Ovary (tissue), 9 donors: Measurements from ENCODE around the gene MTMR2. TPM values are rescaled to one million over a fixed set of nuclear protein-coding genes. Genes with fewer than 3 reads are reported as not detected.
"Not testable (repeated sequence)": the region's sequence is repeated elsewhere in the genome, so short reads cannot be mapped to it uniquely, and the experiment has no call there.

Source experiments
- DNase-seq, 5 donors: peaks; one replicate each; pipeline ENCODE4 v3.0.0-alpha.2; 2019 to 2020
- H3K27ac ChIP-seq, 2 donors: fragments of 200-600 bp; one replicate each; pipeline versions ENCODE4 v1.5.1 to v1.8.0; 2019 to 2022
- H3K27me3 ChIP-seq: fragments of 200-600 bp; one replicate; pipeline ENCODE4 v1.8.0; 2022
- H3K36me3 ChIP-seq: fragments of 200-600 bp; sonication (generic); one replicate; pipeline ENCODE4 v1.5.1; 2019
- H3K4me1 ChIP-seq: one replicate; pipeline ENCODE4 v1.8.1; 2013; ENCODE audit warnings: mild to moderate bottlenecking, moderate library complexity; ENCODE audit not compliant: insufficient read depth
- H3K4me3 ChIP-seq: fragments of 200-600 bp; sonication (generic); one replicate; pipeline ENCODE4 v1.5.1; 2017
- H3K9me3 ChIP-seq, 2 donors: fragments of 200-600 bp in 1 of 2; sonication (generic) in 1 of 2; one replicate each; pipeline versions ENCODE4 v1.5.1 to v1.8.1; 2013 to 2019; ENCODE audit warnings: mild to moderate bottlenecking in 1 of 2, moderate library complexity in 1 of 2
- CTCF ChIP-seq, 3 donors: fragments of 450-650 bp in 2 of 3; fragments of 200-600 bp in 1 of 3; IDR thresholded peaks; one replicate each; pipeline versions ENCODE4 v1.5.1 to v1.8.0; 2016 to 2022; ENCODE audit warnings: antibody characterized with exemption in 3 of 3, mild to moderate bottlenecking in 1 of 3
- EP300 ChIP-seq: sonication (generic); formaldehyde crosslinking; IDR thresholded peaks from one replicate; pipeline ENCODE4 v1.6.1; 2017; ENCODE audit warnings: antibody characterized with exemption
- POLR2A ChIP-seq: fragments of 450-650 bp; IDR thresholded peaks from one replicate; pipeline ENCODE4 v1.6.1; 2017; ENCODE audit warnings: antibody characterized with exemption, mild to moderate bottlenecking, moderate library complexity
- WGBS, 3 donors: extraction: QIAGEN DNeasy Blood & Tissue Kit in 1 of 3; methylation state at CpG; one replicate each; pipeline versions ENCODE4 v1.1.5 to v1.1.7; 2013 to 2017; 5-methylcytosine and 5-hydroxymethylcytosine counted together
- intact Hi-C, 4 donors: fragments of 100-400 bp; cut with DNase I; formaldehyde crosslinking; loops; one replicate each; pipeline versions ENCODE4 v1.11.0 to v1.15.1; 2022 to 2023
- polyA plus RNA-seq, 2 donors: library from polyadenylated mRNA; stranded (reverse); fragments of 200-250 nt in 1 of 2; fragments of 350-450 nt in 1 of 2; fragmentation: Illumina TruSeq in 1 of 2; extraction: RNeasy Lipid Tissue Mini Kit (QIAGEN cat#74804) in 1 of 2; gene quantifications; one replicate each; pipeline ENCODE4 v1.2.3, GENCODE V29; 2013 to 2014
- total RNA-seq, 7 donors: library from RNA; depleted of rRNA in 2 of 7; stranded (reverse); fragments of >200 nt in 2 of 7; fragmentation: NEBNext Ultra II Directional in 3 of 7; extraction: Animal tissue kit (Norgen Biotek cat#: 25700) in 3 of 7; gene quantifications; one replicate each; pipeline versions ENCODE4 v1.1.0 to v1.2.4, GENCODE V29; 2016 to 2023
- donor health status: DM: no; HTN: no; CAD: no; lungs with moderate emphysema.
- donor health status: DM: no; HTN: no; CAD: no.
- donor health status: Bipolar disorder and iron deficiency.
- donor health status: DM: yes; HTN: yes; CAD: no.
- donor health status: DM: no; HTN: no; CAD: no.
- donor health status: DM: yes; HTN: yes; CAD: no.

The MTMR2 gene
- total and polyA plus RNA-seq, 9 donors, result 14.1 to 42.5 (median 24.3) TPM

GRCh38 chr11:95827696-95828095, 96.2 kb downstream of the MTMR2 start:
- Histone ChIP-seq H3K4me3 (no peak overlapping the region), H3K27me3 (no peaks in the 10 kb centered on the region), H3K27ac (no peak overlapping the region), H3K36me3 (no peaks in the 10 kb centered on the region), H3K4me1 (no peaks in the 10 kb centered on the region), H3K9me3 (no peaks in the 10 kb centered on the region)
- WGBS, 3 donors, result 86 to 90% (median 89%) methylated on average over 4 of the region's 4 CpGs
- no peak for DNase-seq
- intact Hi-C loops, result no loop called here
- TF ChIP-seq POLR2A (no peak), CTCF (IDR thresholded peaks at IDR 0.05) (no peak), EP300 (no peak)

- no peak for TF ChIP-seq EP300
- TF ChIP-seq CTCF (IDR thresholded peaks at IDR 0.05), result no peak
- TF ChIP-seq POLR2A, result no peak
- no peaks in the 10 kb centered on the region for H3K27me3 ChIP-seq
- no peak overlapping the region for H3K4me3 ChIP-seq
- H3K36me3 ChIP-seq, result no peaks in the 10 kb centered on the region
- H3K9me3 ChIP-seq, result no peaks in the 10 kb centered on the region
- 38 to 50% (median 44%) methylated on average over 2 of the region's 2 CpGs for WGBS, 3 donors
- H3K4me1 ChIP-seq, result no peaks in the 10 kb centered on the region
- intact Hi-C loops, result no loop called here
- no peak for DNase-seq
- no peak overlapping the region for H3K27ac ChIP-seq
These were observed 102.3 kb downstream of the MTMR2 start for GRCh38 chr11:95821640-95822039.

- TF ChIP-seq EP300, result no peak
- no peaks in the 10 kb centered on the region for H3K4me1 ChIP-seq
- no peak overlapping the region for H3K4me3 ChIP-seq
- intact Hi-C loops, result no loop called here
- DNase-seq, result no peak
- 94 to 97% (median 95%) methylated on average over 2 of the region's 2 CpGs for WGBS, 3 donors
- no peaks in the 10 kb centered on the region for H3K27me3 ChIP-seq
- no peaks in the 10 kb centered on the region for H3K9me3 ChIP-seq
- H3K36me3 ChIP-seq, result no peaks in the 10 kb centered on the region
- H3K27ac ChIP-seq, result no peak overlapping the region
These were observed 107.9 kb downstream of the MTMR2 start for GRCh38 chr11:95816037-95816436.

- H3K36me3 ChIP-seq, H3K27me3 ChIP-seq, H3K4me1 ChIP-seq, H3K9me3 ChIP-seq, DNase-seq, H3K27ac ChIP-seq, intact Hi-C loops, H3K4me3 ChIP-seq: not testable (repeated sequence)
- WGBS, 3 donors, result 91 to 98% (median 94%) methylated on average over 4 of the region's 4 CpGs
These were observed 112.9 kb downstream of the MTMR2 start for GRCh38 chr11:95811052-95811451.

GRCh38 chr11:95806464-95806863, 117.4 kb downstream of the MTMR2 start:
- intact Hi-C loops, H3K27ac ChIP-seq, DNase-seq, H3K9me3 ChIP-seq, H3K4me3 ChIP-seq, H3K27me3 ChIP-seq, H3K4me1 ChIP-seq, H3K36me3 ChIP-seq: not testable (repeated sequence)
- 95 to 98% (median 98%) methylated on average over 6 of the region's 6 CpGs for WGBS, 3 donors

- no peaks in the 10 kb centered on the region for H3K36me3 ChIP-seq
- no peak overlapping the region for H3K27ac ChIP-seq
- no peak overlapping the region for H3K4me3 ChIP-seq
- intact Hi-C loops, result no loop called here
- DNase-seq, result no peak
- no peaks in the 10 kb centered on the region for H3K27me3 ChIP-seq
- H3K9me3 ChIP-seq, result no peaks in the 10 kb centered on the region
- no peak for TF ChIP-seq EP300
- no peak for TF ChIP-seq CTCF (IDR thresholded peaks at IDR 0.05)
- TF ChIP-seq POLR2A, result no peak
- H3K4me1 ChIP-seq, result no peaks in the 10 kb centered on the region
- 85 to 91% (median 88%) methylated on average over 2 of the region's 2 CpGs for WGBS, 3 donors
These were observed 118.0 kb downstream of the MTMR2 start for GRCh38 chr11:95805869-95806268.
